ENCODE results near the gene SENP5.

The SENP5 gene

DNA sequence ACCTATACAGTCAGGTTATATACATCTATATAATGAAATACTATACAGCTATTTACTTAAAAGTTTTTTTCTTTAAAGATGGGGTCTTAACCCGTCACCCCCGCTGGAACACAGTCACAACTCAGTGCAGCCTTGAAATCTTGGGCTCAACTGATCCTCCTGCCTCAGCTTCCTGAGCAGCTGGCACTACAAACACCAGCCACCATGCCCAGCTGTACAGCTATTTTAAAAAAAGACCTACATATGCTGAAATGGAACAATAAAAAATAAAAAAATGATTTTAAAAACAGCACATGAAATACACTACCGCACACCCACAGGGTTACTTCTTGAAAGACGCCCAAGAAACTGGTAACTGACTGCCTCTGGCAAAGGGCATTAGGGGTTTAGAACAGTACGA, 70.9 kb downstream of the SENP5 start:
- TF ChIP-seq, protein P1, sequence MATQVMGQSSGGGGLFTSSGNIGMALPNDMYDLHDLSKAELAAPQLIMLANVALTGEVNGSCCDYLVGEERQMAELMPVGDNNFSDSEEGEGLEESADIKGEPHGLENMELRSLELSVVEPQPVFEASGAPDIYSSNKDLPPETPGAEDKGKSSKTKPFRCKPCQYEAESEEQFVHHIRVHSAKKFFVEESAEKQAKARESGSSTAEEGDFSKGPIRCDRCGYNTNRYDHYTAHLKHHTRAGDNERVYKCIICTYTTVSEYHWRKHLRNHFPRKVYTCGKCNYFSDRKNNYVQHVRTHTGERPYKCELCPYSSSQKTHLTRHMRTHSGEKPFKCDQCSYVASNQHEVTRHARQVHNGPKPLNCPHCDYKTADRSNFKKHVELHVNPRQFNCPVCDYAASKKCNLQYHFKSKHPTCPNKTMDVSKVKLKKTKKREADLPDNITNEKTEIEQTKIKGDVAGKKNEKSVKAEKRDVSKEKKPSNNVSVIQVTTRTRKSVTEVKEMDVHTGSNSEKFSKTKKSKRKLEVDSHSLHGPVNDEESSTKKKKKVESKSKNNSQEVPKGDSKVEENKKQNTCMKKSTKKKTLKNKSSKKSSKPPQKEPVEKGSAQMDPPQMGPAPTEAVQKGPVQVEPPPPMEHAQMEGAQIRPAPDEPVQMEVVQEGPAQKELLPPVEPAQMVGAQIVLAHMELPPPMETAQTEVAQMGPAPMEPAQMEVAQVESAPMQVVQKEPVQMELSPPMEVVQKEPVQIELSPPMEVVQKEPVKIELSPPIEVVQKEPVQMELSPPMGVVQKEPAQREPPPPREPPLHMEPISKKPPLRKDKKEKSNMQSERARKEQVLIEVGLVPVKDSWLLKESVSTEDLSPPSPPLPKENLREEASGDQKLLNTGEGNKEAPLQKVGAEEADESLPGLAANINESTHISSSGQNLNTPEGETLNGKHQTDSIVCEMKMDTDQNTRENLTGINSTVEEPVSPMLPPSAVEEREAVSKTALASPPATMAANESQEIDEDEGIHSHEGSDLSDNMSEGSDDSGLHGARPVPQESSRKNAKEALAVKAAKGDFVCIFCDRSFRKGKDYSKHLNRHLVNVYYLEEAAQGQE (IDR thresholded peaks at IDR 0.05; ENCODE audit: insufficient read depth in 1 of 2, low read depth in 2 of 2, low read length in 2 of 2), result no peak
- TF ChIP-seq TAF1 (IDR thresholded peaks at IDR 0.05; ENCODE audit: borderline replicate concordance, insufficient read depth, low read length), result no peak
- no peak for TF ChIP-seq FOXP2 (optimal IDR thresholded peaks at IDR 0.05; ENCODE audit: borderline replicate concordance, extremely low read depth, extremely low read length, insufficient read depth)
- TF ChIP-seq SIN3A (IDR thresholded peaks at IDR 0.05; ENCODE audit: borderline replicate concordance, insufficient read depth, low read length), result no peak
- no peak for TF ChIP-seq POLR2AphosphoS5 (IDR thresholded peaks at IDR 0.05; ENCODE audit: low read depth, low read length)

DNA sequence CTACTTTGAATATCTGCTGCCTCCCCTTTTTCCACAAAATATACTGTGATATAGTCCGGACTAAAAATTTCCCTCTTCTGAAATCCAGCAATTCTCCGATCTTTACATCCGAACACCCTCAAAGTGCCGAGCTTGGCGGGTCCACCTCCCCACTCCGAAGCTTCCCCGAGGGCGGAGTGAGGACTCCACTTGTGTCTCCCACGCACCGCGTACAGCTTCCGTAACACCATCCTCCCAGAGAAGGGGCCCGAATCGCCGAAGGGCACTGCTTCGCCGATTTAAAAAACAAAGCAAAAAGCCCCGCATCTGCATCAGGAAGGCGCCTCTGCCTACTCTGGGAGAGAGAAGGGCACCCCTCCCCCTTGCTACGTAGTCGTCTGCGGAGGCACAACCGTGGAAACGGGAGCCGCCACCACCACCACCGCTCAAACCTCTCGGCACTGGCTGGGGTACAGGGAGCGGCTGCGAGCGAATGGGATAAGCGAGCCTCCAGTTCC, 74.1 kb downstream of the SENP5 start:
- TF ChIP-seq SIN3A (IDR thresholded peaks at IDR 0.05; ENCODE audit: borderline replicate concordance, insufficient read depth, low read length) (no peak), FOXP2 (optimal IDR thresholded peaks at IDR 0.05; ENCODE audit: borderline replicate concordance, extremely low read depth, extremely low read length, insufficient read depth) (no peak), TAF1 (IDR thresholded peaks at IDR 0.05; ENCODE audit: borderline replicate concordance, insufficient read depth, low read length) (no peak), POLR2AphosphoS5 (IDR thresholded peaks at IDR 0.05; ENCODE audit: low read depth, low read length) (no peak)
- TF ChIP-seq, protein P1 (IDR thresholded peaks at IDR 0.05; ENCODE audit: insufficient read depth in 1 of 2, low read depth in 2 of 2, low read length in 2 of 2), result no peak

DNA sequence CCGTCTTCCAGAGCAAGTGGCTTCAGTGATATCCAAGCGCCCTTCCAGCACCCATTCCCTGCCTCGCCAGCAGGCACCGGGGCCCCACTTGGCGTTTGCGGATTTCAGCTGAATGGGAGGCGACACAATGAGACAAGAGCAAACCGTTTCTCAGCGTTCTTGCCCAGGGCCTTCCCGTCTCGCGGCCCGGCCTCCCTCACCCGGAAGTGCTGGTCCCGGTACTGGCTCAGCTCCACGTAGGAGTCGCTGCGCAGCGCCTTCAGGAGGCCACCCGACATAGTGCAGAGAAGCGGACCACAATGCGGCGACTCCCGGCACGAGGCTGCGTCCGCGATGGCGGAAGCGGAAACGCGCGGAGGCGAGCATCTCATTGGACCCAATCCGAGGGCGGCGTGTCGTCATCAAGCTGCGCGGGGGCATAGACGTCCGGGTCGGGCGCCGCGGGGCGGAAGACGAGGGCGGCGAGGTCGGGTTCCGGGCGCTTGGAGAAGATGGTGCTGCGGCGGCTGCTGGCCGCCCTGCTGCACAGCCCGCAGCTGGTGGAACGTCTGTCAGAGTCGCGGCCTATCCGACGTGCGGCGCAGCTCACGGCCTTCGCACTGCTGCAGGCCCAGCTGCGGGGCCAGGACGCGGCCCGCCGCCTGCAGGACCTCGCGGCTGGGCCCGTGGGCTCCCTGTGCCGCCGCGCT, 74.7 kb downstream of the SENP5 start, which contains the start of gene NCBP2:
NCBP2 (minus strand) TSS at position 303 of the 689 bp plus-strand sequence; CDS start at position 278, 25 bp downstream.
- TF ChIP-seq POLR2AphosphoS5 (IDR thresholded peaks at IDR 0.05; ENCODE audit: low read depth, low read length) (peak; percentile 70; the same call in 1 of the 2 replicates), TAF1 (IDR thresholded peaks at IDR 0.05; ENCODE audit: borderline replicate concordance, insufficient read depth, low read length) (peak; percentile 66; the same call in 1 of the 2 replicates), SIN3A (IDR thresholded peaks at IDR 0.05; ENCODE audit: borderline replicate concordance, insufficient read depth, low read length) (peak; percentile 10; the same call in 1 of the 2 replicates), FOXP2 (optimal IDR thresholded peaks at IDR 0.05; ENCODE audit: borderline replicate concordance, extremely low read depth, extremely low read length, insufficient read depth) (peak; percentile 93)
- TF ChIP-seq, protein P1 (IDR thresholded peaks at IDR 0.05; ENCODE audit: insufficient read depth in 1 of 2, low read depth in 2 of 2, low read length in 2 of 2), result peak; percentile 14 to 40; a peak in 1 of 4 replicates

DNA sequence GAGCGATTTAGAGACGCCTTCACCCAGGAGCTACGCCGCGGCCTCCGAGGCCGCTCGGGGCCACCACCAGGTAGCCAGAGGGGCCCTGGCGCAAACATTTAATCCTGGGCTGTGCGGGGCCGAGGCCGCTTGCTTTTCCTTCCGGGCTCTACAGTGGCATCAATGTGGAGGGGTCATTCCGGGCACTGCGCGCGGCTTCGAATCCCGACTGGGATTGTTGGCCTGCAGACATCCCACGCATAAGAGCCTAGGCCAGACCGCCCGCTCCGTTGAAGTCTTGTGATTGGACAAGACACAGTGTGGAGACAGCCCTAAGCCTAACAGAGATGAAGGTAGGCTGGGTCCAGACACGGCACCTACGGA, 75.2 kb downstream of the SENP5 start:
- TF ChIP-seq FOXP2 (optimal IDR thresholded peaks at IDR 0.05; ENCODE audit: borderline replicate concordance, extremely low read depth, extremely low read length, insufficient read depth), result no peak
- no peak for TF ChIP-seq TAF1 (IDR thresholded peaks at IDR 0.05; ENCODE audit: borderline replicate concordance, insufficient read depth, low read length)

DNA sequence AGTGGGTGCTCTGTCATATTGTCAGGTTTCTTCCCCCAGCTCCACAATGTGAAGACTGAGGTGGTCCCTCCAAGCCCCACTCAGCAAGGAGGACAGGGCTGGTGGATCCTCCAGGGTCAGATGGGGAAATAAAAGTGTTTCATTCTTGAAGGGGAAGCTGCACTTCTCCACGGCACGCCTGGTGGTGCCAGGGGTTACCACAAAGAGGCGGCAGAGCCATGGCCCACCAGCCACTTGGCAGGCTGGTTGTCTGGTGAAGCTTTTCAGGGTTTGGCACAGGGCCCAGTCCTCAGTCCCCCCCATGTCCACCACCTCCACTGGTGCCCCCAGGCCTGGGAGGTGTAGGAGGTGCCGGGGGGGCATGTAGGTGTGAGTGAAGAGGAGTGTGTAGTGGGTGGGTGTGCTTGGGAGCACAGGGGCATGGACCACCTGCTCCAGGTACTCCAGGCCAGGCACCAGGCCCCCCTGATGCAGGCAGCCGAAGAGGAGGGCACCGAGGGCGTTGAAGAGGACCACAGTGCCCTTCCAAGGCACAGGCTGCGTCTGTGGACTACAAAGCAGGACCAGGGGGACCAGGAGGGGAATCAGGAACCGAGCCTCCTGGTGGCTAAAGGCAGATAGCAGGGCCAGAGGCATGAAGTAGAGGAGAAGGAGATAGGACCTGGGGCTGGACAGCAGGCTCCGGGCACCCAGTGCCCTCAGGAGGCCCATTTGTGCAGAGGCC, 79.6 kb downstream of the SENP5 start:
- TF ChIP-seq FOXP2 (optimal IDR thresholded peaks at IDR 0.05; ENCODE audit: borderline replicate concordance, extremely low read depth, extremely low read length, insufficient read depth), result no peak
- TF ChIP-seq POLR2AphosphoS5 (IDR thresholded peaks at IDR 0.05; ENCODE audit: low read depth, low read length), result no peak
- no peak for TF ChIP-seq SIN3A (IDR thresholded peaks at IDR 0.05; ENCODE audit: borderline replicate concordance, insufficient read depth, low read length)
- TF ChIP-seq, protein P1 (IDR thresholded peaks at IDR 0.05; ENCODE audit: insufficient read depth in 1 of 2, low read depth in 2 of 2, low read length in 2 of 2), result no peak
- no peak for TF ChIP-seq TAF1 (IDR thresholded peaks at IDR 0.05; ENCODE audit: borderline replicate concordance, insufficient read depth, low read length)
